SK-N-SH (cell line): ENCODE results near the gene HECTD2.

ENCODE experiments used
- EZH2phosphoT487 ChIP-seq: fragments of 200-600 bp; sonication (generic); IDR thresholded peaks from 2 replicates; pipeline ENCODE4 v1.6.1; 2017; ENCODE audit warnings: low read depth, mixed run types, mild to moderate bottlenecking, antibody characterized with exemption, moderate library complexity, borderline replicate concordance
- FOSL2 ChIP-seq: IDR thresholded peaks from 2 replicates; pipeline ENCODE4 v1.4.0; 2012; ENCODE audit warnings: low read depth, mild to moderate bottlenecking, moderate library complexity, borderline replicate concordance
- POLR2AphosphoS5 ChIP-seq: IDR thresholded peaks from 2 replicates; pipeline ENCODE4 v1.6.1; 2012; ENCODE audit warnings: low read depth, low read length
- RAD21 ChIP-seq: IDR thresholded peaks from 2 replicates; pipeline ENCODE4 v1.6.1; 2012; ENCODE audit warnings: mild to moderate bottlenecking, low read length
- TEAD4 ChIP-seq: IDR thresholded peaks from 2 replicates; pipeline ENCODE4 v1.4.0; 2012; ENCODE audit warnings: mild to moderate bottlenecking, borderline replicate concordance; ENCODE audit not compliant: insufficient read depth
- YY1 ChIP-seq: IDR thresholded peaks from 2 replicates; pipeline ENCODE4 v1.4.0; 2012; ENCODE audit warnings: low read depth, mild to moderate bottlenecking
- TF ChIP-seq, protein P1 (sequence below): fragments of 200-600 bp; sonication (generic); IDR thresholded peaks from 2 replicates; pipeline ENCODE4 v1.6.1; 2017; ENCODE audit warnings: antibody characterized with exemption, mild to moderate bottlenecking, moderate library complexity

DNA sequence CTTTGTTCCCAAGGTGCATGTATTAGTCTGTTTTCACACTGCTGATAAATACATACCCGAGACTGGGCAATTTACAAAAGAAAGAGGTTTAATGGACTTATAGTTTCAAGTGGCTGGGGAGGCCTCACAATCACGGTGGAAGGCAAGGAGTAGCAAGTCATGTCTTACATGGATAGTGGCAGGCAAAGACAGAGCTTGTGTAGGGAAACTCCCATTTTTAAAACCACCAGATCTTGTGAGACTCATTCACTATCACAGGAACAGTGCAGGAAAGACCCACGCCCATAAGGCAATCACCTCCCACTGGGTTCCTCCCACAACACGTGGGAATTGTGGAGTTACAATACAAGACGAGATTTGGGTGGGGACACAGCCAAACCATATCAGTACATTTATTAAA is 129.8 kb downstream of the HECTD2 start:
- TF ChIP-seq, protein P1, sequence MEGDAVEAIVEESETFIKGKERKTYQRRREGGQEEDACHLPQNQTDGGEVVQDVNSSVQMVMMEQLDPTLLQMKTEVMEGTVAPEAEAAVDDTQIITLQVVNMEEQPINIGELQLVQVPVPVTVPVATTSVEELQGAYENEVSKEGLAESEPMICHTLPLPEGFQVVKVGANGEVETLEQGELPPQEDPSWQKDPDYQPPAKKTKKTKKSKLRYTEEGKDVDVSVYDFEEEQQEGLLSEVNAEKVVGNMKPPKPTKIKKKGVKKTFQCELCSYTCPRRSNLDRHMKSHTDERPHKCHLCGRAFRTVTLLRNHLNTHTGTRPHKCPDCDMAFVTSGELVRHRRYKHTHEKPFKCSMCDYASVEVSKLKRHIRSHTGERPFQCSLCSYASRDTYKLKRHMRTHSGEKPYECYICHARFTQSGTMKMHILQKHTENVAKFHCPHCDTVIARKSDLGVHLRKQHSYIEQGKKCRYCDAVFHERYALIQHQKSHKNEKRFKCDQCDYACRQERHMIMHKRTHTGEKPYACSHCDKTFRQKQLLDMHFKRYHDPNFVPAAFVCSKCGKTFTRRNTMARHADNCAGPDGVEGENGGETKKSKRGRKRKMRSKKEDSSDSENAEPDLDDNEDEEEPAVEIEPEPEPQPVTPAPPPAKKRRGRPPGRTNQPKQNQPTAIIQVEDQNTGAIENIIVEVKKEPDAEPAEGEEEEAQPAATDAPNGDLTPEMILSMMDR: no peak
- TF ChIP-seq FOSL2 (no peak), RAD21 (no peak), POLR2AphosphoS5 (no peak), EZH2phosphoT487 (no peak), YY1 (no peak), TEAD4 (no peak)
